Lung (tissue), 12 donors: Measurements from ENCODE around the gene EXOSC2. TPM values are rescaled to one million over a fixed set of nuclear protein-coding genes. Genes with fewer than 3 reads are reported as not detected.
A peak's percentile ranks its signal among the peaks of the same experiment; 100 is the strongest.

Experiments used
- ATAC-seq: fragments of 200-7000 bp; cut with Tn5 transposase; one replicate; pipeline ENCODE4 v1.9.1; 2020; ENCODE audit warnings: moderate number of reproducible peaks; ENCODE audit not compliant: insufficient read depth, low FRiP score
- DNase-seq, 3 donors: peaks; one replicate each; pipeline ENCODE4 v3.0.0-alpha.2; 2013 to 2017
- H3K27ac ChIP-seq, 2 donors: one replicate each; pipeline ENCODE4 v1.5.1; 2013; ENCODE audit warnings: mild to moderate bottlenecking in 2 of 2, moderate library complexity in 2 of 2, control low read depth in 1 of 2, inconsistent platforms in 1 of 2, low read depth in 1 of 2, low read length in 1 of 2
- H3K27me3 ChIP-seq, 3 donors: one replicate each; pipeline ENCODE4 v1.5.1; 2013; ENCODE audit warnings: low read length in 2 of 3; ENCODE audit not compliant: control insufficient read depth in 3 of 3, insufficient read depth in 3 of 3
- H3K36me3 ChIP-seq, 4 donors: one replicate each; pipeline ENCODE4 v1.5.1; 2013; ENCODE audit warnings: low read length in 4 of 4, mild to moderate bottlenecking in 1 of 4, moderate library complexity in 1 of 4; ENCODE audit not compliant: control insufficient read depth in 4 of 4, insufficient read depth in 4 of 4
- H3K4me1 ChIP-seq, 5 donors: one replicate each; pipeline ENCODE4 v1.5.1; 2013; ENCODE audit warnings: low read length in 5 of 5, mild to moderate bottlenecking in 2 of 5, moderate library complexity in 1 of 5; ENCODE audit not compliant: control insufficient read depth in 5 of 5, insufficient read depth in 5 of 5
- H3K4me3 ChIP-seq: one replicate; pipeline ENCODE4 v1.5.1; 2013; ENCODE audit warnings: mild to moderate bottlenecking, control low read depth, moderate library complexity
- H3K9ac ChIP-seq, 2 donors: one replicate each; pipeline ENCODE4 v1.5.1; 2013; ENCODE audit warnings: low read length in 2 of 2, control low read depth in 1 of 2; ENCODE audit not compliant: insufficient read depth in 1 of 2
- H3K9me3 ChIP-seq, 4 donors: one replicate each; pipeline ENCODE4 v1.5.1; 2013; ENCODE audit warnings: low read length in 3 of 4, mild to moderate bottlenecking in 1 of 4, moderate library complexity in 1 of 4; ENCODE audit not compliant: control insufficient read depth in 4 of 4, insufficient read depth in 3 of 4
- WGBS, 2 donors: extraction: QIAGEN DNeasy Blood & Tissue Kit; methylation state at CpG; one replicate each; pipeline ENCODE4 v1.1.7; 2013; 5-methylcytosine and 5-hydroxymethylcytosine counted together
- polyA plus RNA-seq, 2 donors: library from polyadenylated mRNA; stranded (reverse); fragments of 200-250 nt; gene quantifications; one replicate each; pipeline ENCODE4 v1.2.1, GENCODE V29; 2013
- total RNA-seq, 2 donors: library from RNA; depleted of rRNA in 1 of 2; stranded (reverse); fragments of >200 nt in 1 of 2; gene quantifications; one replicate each; pipeline ENCODE4 v1.2.1, GENCODE V29; 2014 to 2021
- TF ChIP-seq, protein P1 (sequence below): IDR thresholded peaks from 2 replicates; pipeline ENCODE4 v1.5.1; 2012; ENCODE audit warnings: mild to moderate bottlenecking; ENCODE audit errors: control extremely low read depth, extremely low read depth
- donor health status: control.
- donor health status: control.
- donor health status: Bipolar disorder and iron deficiency.
- donor health status: healthy.
- donor health status: DM: yes; HTN: yes; CAD: no.

The EXOSC2 gene
- total and polyA plus RNA-seq, 4 donors: 15.3 to 23.0 (median 19.0) TPM

DNA sequence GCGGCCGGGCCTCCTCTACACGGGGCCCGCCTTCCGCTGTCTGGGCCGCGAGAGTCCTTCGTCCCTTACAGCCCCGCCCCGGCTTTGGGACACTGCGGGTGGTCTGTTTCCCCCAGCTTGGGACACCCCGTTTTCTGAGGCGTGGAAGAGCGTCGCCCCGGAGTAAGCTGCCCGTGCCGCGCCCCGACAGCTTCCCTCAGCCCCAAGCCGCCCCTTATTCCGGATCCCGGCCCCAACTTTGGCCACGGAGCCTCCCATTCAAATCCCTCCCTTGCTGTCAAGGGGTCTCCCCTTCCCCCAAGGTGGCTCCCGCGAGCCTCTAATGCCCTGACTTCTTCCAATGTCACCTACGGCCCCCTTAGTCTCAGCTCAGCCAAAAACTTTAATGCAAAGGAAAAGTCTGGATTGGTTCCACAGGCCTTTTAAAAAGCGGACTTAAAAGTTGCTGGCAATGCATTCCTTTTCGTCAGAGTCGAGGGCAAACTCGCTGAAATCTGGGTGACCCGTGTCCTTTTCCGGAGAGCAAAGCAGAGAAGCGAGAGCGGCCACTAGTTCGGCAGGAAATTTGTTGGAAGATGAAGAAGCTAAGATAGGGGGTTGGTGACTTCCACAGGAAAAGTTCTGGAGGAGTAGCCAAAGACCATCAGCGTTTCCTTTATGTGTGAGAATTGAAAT lies 19.8 kb downstream of the EXOSC2 start:
- peaks cover 0 to 25% (median 6%) of the 10 kb centered on the region in 5 donors for H3K4me1 ChIP-seq
- H3K27me3 ChIP-seq: no peaks in the 10 kb centered on the region
- H3K9ac ChIP-seq: peak overlapping the region; percentile 47 to 76
- H3K4me3 ChIP-seq: peak overlapping the region; percentile 92
- peak overlapping the region; percentile 98 for H3K27ac ChIP-seq
- TF ChIP-seq, protein P1, sequence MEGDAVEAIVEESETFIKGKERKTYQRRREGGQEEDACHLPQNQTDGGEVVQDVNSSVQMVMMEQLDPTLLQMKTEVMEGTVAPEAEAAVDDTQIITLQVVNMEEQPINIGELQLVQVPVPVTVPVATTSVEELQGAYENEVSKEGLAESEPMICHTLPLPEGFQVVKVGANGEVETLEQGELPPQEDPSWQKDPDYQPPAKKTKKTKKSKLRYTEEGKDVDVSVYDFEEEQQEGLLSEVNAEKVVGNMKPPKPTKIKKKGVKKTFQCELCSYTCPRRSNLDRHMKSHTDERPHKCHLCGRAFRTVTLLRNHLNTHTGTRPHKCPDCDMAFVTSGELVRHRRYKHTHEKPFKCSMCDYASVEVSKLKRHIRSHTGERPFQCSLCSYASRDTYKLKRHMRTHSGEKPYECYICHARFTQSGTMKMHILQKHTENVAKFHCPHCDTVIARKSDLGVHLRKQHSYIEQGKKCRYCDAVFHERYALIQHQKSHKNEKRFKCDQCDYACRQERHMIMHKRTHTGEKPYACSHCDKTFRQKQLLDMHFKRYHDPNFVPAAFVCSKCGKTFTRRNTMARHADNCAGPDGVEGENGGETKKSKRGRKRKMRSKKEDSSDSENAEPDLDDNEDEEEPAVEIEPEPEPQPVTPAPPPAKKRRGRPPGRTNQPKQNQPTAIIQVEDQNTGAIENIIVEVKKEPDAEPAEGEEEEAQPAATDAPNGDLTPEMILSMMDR: no peak
- H3K9me3 ChIP-seq: no peaks in the 10 kb centered on the region
- no peaks in the 10 kb centered on the region for H3K36me3 ChIP-seq
- 1 to 2% methylated on average over 37 of the region's 37 CpGs for WGBS, 2 donors
- peak; percentile 50 to 76 (median 75) for DNase-seq
- no peak for ATAC-seq

- Histone ChIP-seq H3K27me3 (no peaks in the 10 kb centered on the region), H3K27ac (peak overlapping the region in 1 of 2 donors; percentile 1), H3K36me3 (no peaks in the 10 kb centered on the region), H3K4me1 (peaks cover 0 to 25% (median 6%) of the 10 kb centered on the region in 5 donors), H3K4me3 (no peak overlapping the region), H3K9me3 (no peaks in the 10 kb centered on the region), H3K9ac (peak overlapping the region; percentile 56 to 76)
- ATAC-seq (no peak), DNase-seq (peak in 1 of 3 donors; percentile 33)
- 32 to 59% methylated on average over 7 of the region's 7 CpGs for WGBS, 2 donors
- TF ChIP-seq, protein P1: no peak
These were observed 21.1 kb downstream of the EXOSC2 start for GRCh38 chr9:130714586-130715110.

- Histone ChIP-seq H3K4me3 (no peak overlapping the region), H3K9ac (peak overlapping the region in 1 of 2 donors; percentile 56), H3K36me3 (no peaks in the 10 kb centered on the region), H3K27me3 (no peaks in the 10 kb centered on the region), H3K4me1 (peaks cover 0 to 25% (median 6%) of the 10 kb centered on the region in 5 donors), H3K27ac (no peak overlapping the region), H3K9me3 (no peaks in the 10 kb centered on the region)
- TF ChIP-seq, protein P1: no peak
- no peak for DNase-seq
- ATAC-seq: no peak
- 33 to 64% methylated on average over 3 of the region's 3 CpGs for WGBS, 2 donors
These were observed 21.7 kb downstream of the EXOSC2 start for GRCh38 chr9:130715270-130715669.
